HCEC 1CT (cell line): ENCODE data around the gene ATAD3C.
"Not testable (repeated sequence)": the region's sequence is repeated elsewhere in the genome, so short reads cannot be mapped to it uniquely, and the experiment has no call there.

ENCODE experiments used
- DNase-seq: peaks from one replicate; pipeline ENCODE4 v3.0.0-alpha.2; 2017

Gene ATAD3C

GRCh38 chr1:1432274-1432950 lies 17.1 kb upstream of the ATAD3C start:
- DNase-seq = no peak

- no peak for DNase-seq
These were observed 16.3 kb upstream of the ATAD3C start for GRCh38 chr1:1432951-1433803.

- no peak for DNase-seq
These were observed 15.7 kb upstream of the ATAD3C start for GRCh38 chr1:1433804-1434130.

- DNase-seq = no peak
These were observed 15.2 kb upstream of the ATAD3C start for GRCh38 chr1:1434131-1434823.

GRCh38 chr1:1434824-1435105 lies 14.7 kb upstream of the ATAD3C start:
- no peak for DNase-seq

- DNase-seq = peak; percentile 13
These were observed 14.2 kb upstream of the ATAD3C start, which contains the start of gene VWA1 for GRCh38 chr1:1435106-1435903. Gene VWA1, plus strand, starts transcription at chr1:1435690. Its CDS starts 59 bp downstream, at chr1:1435749.

GRCh38 chr1:1435911-1436629 lies 13.4 kb upstream of the ATAD3C start:
- no peak for DNase-seq

- no peak for DNase-seq
These were observed 12.9 kb upstream of the ATAD3C start for GRCh38 chr1:1436630-1437032.

GRCh38 chr1:1437033-1437903 lies 12.2 kb upstream of the ATAD3C start:
- DNase-seq = no peak

- DNase-seq = no peak
These were observed 11.5 kb upstream of the ATAD3C start for GRCh38 chr1:1437904-1438376.

- no peak for DNase-seq
These were observed 10.7 kb upstream of the ATAD3C start for GRCh38 chr1:1438531-1439381.

GRCh38 chr1:1439546-1440261 lies 9.8 kb upstream of the ATAD3C start:
- no peak for DNase-seq

GRCh38 chr1:1440262-1441001 lies 9.1 kb upstream of the ATAD3C start:
- DNase-seq = no peak

- DNase-seq = peak; percentile 20
These were observed 8.2 kb upstream of the ATAD3C start for GRCh38 chr1:1441002-1441888.

GRCh38 chr1:1442069-1442770 lies 7.3 kb upstream of the ATAD3C start:
- no peak for DNase-seq

GRCh38 chr1:1446631-1447030 lies 2.9 kb upstream of the ATAD3C start:
- not testable (repeated sequence) for DNase-seq

GRCh38 chr1:1450616-1451015 lies 1.1 kb downstream of the ATAD3C start:
- not testable (repeated sequence) for DNase-seq
